Measurements from ENCODE around the gene POLR2E. TPM values are rescaled to one million over a fixed set of nuclear protein-coding genes. Genes with fewer than 3 reads are reported as not detected.

Gene POLR2E
- total RNA-seq, 4 donors from 2014 or later = 151 to 216 (median 188) TPM

DNA sequence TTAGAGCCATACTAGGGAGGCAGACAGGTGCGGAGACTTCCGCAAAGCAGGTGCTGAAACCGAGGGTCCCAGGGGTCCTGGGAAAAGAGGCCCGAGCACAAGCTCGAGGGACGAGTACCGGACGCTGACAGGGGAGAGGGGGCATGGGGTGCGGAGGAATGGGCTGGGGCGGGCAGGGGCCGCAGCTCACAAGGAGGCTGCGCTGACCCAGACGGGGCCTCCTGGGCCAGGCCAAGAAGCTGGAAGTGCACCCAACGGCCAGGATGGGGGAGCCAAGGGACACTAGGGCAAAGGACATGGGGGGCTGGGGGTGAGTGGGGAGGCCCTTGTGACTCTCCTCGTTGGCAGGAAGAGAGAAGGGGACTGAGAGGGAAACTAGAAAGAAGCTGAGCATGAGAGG is 1.8 kb downstream of the POLR2E start:
- DNase-seq (ENCODE audit: low spot score) (no peak), ATAC-seq (ENCODE audit: low FRiP score) (no peak)
- TF ChIP-seq, protein P1, sequence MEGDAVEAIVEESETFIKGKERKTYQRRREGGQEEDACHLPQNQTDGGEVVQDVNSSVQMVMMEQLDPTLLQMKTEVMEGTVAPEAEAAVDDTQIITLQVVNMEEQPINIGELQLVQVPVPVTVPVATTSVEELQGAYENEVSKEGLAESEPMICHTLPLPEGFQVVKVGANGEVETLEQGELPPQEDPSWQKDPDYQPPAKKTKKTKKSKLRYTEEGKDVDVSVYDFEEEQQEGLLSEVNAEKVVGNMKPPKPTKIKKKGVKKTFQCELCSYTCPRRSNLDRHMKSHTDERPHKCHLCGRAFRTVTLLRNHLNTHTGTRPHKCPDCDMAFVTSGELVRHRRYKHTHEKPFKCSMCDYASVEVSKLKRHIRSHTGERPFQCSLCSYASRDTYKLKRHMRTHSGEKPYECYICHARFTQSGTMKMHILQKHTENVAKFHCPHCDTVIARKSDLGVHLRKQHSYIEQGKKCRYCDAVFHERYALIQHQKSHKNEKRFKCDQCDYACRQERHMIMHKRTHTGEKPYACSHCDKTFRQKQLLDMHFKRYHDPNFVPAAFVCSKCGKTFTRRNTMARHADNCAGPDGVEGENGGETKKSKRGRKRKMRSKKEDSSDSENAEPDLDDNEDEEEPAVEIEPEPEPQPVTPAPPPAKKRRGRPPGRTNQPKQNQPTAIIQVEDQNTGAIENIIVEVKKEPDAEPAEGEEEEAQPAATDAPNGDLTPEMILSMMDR (IDR thresholded peaks at IDR 0.05) = no peak

DNA sequence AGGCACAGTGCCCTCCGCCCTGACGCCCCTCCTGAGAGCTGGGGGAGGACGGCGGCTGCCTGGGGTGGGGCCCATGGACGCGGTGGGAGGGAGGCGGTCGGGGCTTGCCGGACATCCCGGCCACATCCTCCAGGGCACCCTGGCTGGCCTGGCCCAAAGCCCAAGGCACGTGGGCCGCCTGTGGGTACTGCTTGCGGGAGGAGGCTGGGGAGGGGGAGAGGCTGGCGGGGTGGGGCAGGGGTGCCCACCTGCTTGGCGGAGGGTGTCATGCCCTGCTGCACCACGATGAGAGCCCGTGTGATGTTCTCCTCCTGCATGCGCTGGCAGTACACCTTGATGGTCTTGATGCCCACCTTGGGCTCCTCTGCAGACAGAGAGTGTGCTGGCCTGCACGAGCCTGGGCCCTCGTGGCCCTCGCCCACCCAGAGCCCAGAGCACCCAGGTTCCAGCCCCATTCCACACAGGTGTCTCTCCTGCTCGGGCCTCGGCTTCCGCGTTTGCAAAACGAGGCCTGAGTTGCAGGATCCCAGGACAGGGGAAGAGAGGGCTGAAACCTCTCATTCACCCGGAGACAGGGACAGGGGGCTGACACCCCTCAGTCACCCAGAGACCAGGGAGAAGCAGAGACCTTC is 3.5 kb downstream of the POLR2E start:
- ATAC-seq (ENCODE audit: low FRiP score) (no peak), DNase-seq (ENCODE audit: low spot score) (no peak)
- TF ChIP-seq, protein P1 (IDR thresholded peaks at IDR 0.05) = no peak

DNA sequence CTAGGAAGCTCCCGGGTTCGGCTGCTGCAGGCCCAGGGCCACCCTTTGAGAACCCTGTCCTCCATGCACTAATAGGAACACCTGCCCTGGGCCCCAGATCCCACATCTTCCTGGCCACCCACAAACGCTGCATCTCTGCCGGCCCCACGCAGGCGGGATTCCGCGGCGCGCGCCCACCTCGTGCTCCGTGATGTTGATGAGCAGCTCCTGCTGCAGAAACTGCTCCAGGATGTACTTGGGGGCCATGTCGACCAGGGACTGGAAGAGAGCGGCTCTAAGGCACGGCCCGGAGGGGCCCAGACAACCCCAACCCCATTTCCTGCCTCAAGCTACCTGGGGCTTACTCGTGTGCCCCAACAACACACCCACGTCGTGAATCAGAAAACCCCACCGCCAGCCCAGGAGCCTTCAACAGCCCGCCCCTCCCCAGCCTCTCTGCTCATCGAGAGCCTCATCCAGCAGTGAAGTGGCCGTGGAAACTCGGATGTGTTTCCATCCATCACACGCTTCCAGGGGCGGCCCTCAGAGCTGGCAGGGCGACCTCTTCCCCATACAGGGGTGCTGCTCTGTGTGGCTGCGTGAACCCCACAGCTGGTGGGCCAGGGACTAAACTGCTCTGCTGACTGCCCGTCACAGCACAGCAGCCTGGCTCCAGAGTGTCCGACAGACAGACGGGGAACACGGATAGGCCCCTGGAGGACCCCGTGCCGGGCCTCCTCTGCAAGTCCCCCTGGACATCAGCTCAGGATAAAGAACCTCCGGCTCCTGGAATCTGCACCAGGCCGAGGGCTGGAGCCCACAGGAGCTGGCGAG is 4.2 kb downstream of the POLR2E start:
- no peak for DNase-seq (ENCODE audit: low spot score)
- TF ChIP-seq, protein P1 (IDR thresholded peaks at IDR 0.05) = no peak
- no peak for ATAC-seq (ENCODE audit: low FRiP score)

DNA sequence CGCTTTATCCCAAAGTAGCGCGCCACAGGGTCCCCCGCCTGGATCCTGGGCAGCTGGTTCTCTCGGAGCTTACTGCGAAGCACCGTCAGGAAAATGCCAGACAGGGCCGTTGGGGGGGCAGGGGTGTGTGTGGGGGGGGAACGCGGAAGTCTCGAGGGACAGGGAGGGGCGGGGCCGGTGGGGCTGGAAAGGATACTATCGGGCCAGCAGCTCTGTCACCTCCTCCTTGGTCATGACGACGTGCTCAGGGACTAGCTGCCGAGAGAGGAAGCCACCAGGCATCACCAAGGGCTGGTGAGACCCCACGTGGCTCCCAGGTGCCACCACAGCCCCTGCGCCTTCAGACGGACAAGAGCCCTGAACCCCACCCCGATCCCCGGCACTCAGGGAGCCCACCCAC is 5.3 kb downstream of the POLR2E start:
- ATAC-seq (ENCODE audit: low FRiP score) (no peak), DNase-seq (ENCODE audit: low spot score) (no peak)
- TF ChIP-seq, protein P1 (IDR thresholded peaks at IDR 0.05) = no peak

DNA sequence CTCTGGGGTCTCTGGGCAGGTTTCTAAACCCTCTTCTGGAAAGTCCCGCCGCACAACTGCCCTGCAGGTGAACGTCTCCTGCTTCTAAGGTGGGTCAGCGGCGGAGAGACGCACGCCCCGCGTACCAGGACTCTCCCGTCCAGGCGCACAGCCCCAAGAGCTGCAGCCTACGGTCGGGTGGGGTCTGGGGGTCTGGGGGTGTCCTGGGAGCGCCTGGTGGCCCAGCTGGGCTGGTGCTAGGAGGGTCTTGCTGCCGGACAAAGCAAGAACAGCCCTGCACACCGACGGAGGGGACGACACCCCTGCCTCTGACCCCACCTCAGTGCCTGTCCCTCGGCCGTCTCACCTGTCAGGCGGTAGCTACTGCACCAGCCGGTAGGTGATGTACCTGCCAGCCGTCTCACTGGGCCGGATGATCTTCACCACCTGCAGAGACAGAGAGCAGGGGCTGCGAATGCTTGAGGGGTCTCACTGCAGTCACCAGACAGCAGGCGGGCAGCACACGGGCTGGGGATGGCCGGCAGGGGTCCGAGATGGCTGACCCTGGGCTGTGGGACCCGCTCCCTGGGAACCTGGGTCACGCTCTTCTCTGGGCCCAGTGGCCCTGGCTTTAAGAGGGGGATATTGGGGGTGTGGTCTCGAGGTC is 5.9 kb downstream of the POLR2E start:
- ATAC-seq (ENCODE audit: low FRiP score) (no peak), DNase-seq (ENCODE audit: low spot score) (no peak)
- TF ChIP-seq, protein P1 (IDR thresholded peaks at IDR 0.05) = no peak

DNA sequence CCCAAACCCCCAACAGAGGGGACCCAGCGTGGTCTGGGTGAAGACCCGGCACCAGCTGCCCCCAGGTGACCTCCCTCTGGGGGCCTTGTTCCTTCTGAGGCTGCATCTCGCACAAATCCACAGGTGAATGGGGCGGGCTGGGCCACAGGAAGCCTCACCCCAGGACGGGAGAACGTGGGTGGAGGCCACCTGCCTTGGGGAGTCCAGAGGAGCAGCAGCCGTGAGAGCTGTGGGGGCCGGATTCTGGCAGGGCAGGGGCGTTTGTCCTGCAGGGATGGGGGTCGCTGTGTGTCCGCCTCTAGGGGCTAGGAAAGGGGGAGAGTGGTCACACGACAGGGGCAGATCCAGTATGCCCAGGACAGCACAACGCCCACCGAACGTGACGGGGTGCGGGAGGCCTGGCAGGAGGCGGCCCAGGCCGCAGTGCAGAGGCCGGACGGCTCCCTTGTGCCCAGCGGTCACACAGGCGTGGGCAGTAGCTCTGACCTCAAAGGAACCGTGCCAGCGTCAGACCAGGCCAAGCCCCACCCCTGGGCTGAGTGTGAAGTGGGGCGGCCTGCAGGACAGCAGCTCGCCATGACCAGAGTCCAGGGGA is 6.7 kb downstream of the POLR2E start:
- no peak for ATAC-seq (ENCODE audit: low FRiP score)
- DNase-seq (ENCODE audit: low spot score) = no peak
- TF ChIP-seq, protein P1 (IDR thresholded peaks at IDR 0.05) = no peak

All from omental fat pad (tissue), 4 donors.